Endothelial cell of umbilical vein (primary cell): Measurements from ENCODE around the gene CENPQ. TPM values are rescaled to one million over a fixed set of nuclear protein-coding genes. Genes with fewer than 3 reads are reported as not detected.

Experiments used
- BruUV-seq: library from RNA; stranded (reverse); fragments of 400-500 nt; replicated peaks from 2 replicates; lab custom pipeline; 2021; lab: Mats Ljungman, UMichigan
- CTCF ChIA-PET: fragments of 300-600, 350-600 bp; sonication (Branson Sonifier 250); formaldehyde crosslinking; loops from one replicate; lab custom pipeline; 2021; ENCODE audit warnings: antibody characterized with exemption, inconsistent platforms; lab: Charles Lee
- POLR2A ChIA-PET: fragments of 300-600, 350-600 bp; sonication (Branson Sonifier 250); formaldehyde crosslinking; loops from one replicate; lab custom pipeline; 2021; ENCODE audit warnings: antibody characterized with exemption, inconsistent platforms; lab: Charles Lee
- DNase-seq: peaks from one replicate; pipeline ENCODE4 v3.0.0-alpha.2; 2011; ENCODE audit warnings: low read depth, low spot score
- FAIRE-seq: peaks from 2 replicates; lab custom pipeline; 2011; peaks lifted over from hg19 to GRCh38; lab: Jason Lieb, UNC
- H2AFZ ChIP-seq: 2 replicates; pipeline ENCODE4 v1.6.0; 2012; ENCODE audit warnings: low read depth, low read length, control low read depth, inconsistent platforms
- H3K27ac ChIP-seq: 2 replicates; pipeline ENCODE4 v1.5.1; 2011; ENCODE audit warnings: low read depth, mild to moderate bottlenecking, control low read depth, low read length, moderate library complexity; ENCODE audit not compliant: insufficient read depth
- H3K27me3 ChIP-seq, 2 experiments: 2 replicates each; pipeline versions ENCODE4 v1.6.0 to v1.6.1; 2011; ENCODE audit warnings: low read length in 2 of 2, mixed read lengths in 1 of 2; ENCODE audit not compliant: control insufficient read depth in 2 of 2, insufficient read depth in 2 of 2
- H3K36me3 ChIP-seq, 2 experiments: 2 replicates in 1 of 2; 3 replicates in 1 of 2; pipeline ENCODE4 v1.5.1; 2011; ENCODE audit warnings: low read length in 2 of 2, mild to moderate bottlenecking in 1 of 2, moderate library complexity in 1 of 2; ENCODE audit not compliant: control insufficient read depth in 2 of 2, insufficient read depth in 2 of 2; ENCODE audit errors: extremely low read depth in 1 of 2
- H3K4me1 ChIP-seq: 3 replicates; pipeline ENCODE4 v1.5.1; 2011; ENCODE audit warnings: mild to moderate bottlenecking, low read length; ENCODE audit not compliant: control insufficient read depth, insufficient read depth; ENCODE audit errors: extremely low read depth
- H3K4me2 ChIP-seq: 2 replicates; pipeline ENCODE4 v1.6.1; 2011; ENCODE audit warnings: low read length, control low read depth, mixed read lengths; ENCODE audit not compliant: insufficient read depth
- H3K4me3 ChIP-seq, 3 experiments: fragments of 200-600 bp in 1 of 3; sonication (generic), shearing (Covaris generic) in 1 of 3; replicated peaks in 1 of 3; 2 replicates each; pipeline ENCODE4 v1.5.1; 2011 to 2016; ENCODE audit warnings: control low read depth in 3 of 3, low read length in 3 of 3, mild to moderate bottlenecking in 2 of 3, inconsistent platforms in 1 of 3, low read depth in 1 of 3, moderate library complexity in 1 of 3; ENCODE audit not compliant: insufficient read depth in 1 of 3
- H3K79me2 ChIP-seq: 2 replicates; pipeline ENCODE4 v1.6.0; 2012; ENCODE audit warnings: low read length, inconsistent platforms; ENCODE audit not compliant: control insufficient read depth, insufficient read depth
- H3K9ac ChIP-seq: replicated peaks from 2 replicates; pipeline ENCODE3; 2011; ENCODE audit warnings: low read length, control low read depth; ENCODE audit not compliant: insufficient read depth; ENCODE audit errors: extremely low read depth
- H3K9me1 ChIP-seq: replicated peaks from 3 replicates; pipeline ENCODE4 v1.6.0; 2011; ENCODE audit warnings: mild to moderate bottlenecking, low read length; ENCODE audit not compliant: control insufficient read depth, insufficient read depth; ENCODE audit errors: extremely low read depth
- H3K9me3 ChIP-seq: replicated peaks from 2 replicates; pipeline ENCODE4 v1.5.1; 2012; ENCODE audit warnings: low read length, inconsistent platforms; ENCODE audit not compliant: control insufficient read depth, insufficient read depth
- H4K20me1 ChIP-seq: replicated peaks from 2 replicates; pipeline ENCODE3; 2011; ENCODE audit warnings: mild to moderate bottlenecking, low read length; ENCODE audit not compliant: control insufficient read depth, insufficient read depth; ENCODE audit errors: extremely low read depth
- CTCF ChIP-seq, 2 donors: IDR thresholded peaks; 1 replicate in 1 of 2; 2 replicates in 1 of 2; pipeline ENCODE4 v1.5.1; 2011; ENCODE audit warnings: low read length in 2 of 2, mild to moderate bottlenecking in 2 of 2, moderate library complexity in 2 of 2, control low read depth in 1 of 2, inconsistent platforms in 1 of 2, low read depth in 1 of 2; ENCODE audit not compliant: insufficient read depth in 1 of 2; ENCODE audit errors: extremely low read depth in 1 of 2
- EZH2 ChIP-seq: IDR thresholded peaks from 2 replicates; pipeline ENCODE4 v1.6.1; 2012; ENCODE audit warnings: borderline replicate concordance, low read depth, mild to moderate bottlenecking, moderate library complexity, low read length, inconsistent platforms; ENCODE audit not compliant: severe bottlenecking
- FOS ChIP-seq: IDR thresholded peaks from 2 replicates; pipeline ENCODE4 v1.6.1; 2011; ENCODE audit warnings: mild to moderate bottlenecking, low read length, moderate library complexity, borderline replicate concordance; ENCODE audit not compliant: insufficient read depth
- GATA2 ChIP-seq: IDR thresholded peaks from 2 replicates; pipeline ENCODE4 v1.7.0; 2011; ENCODE audit warnings: low read depth, mild to moderate bottlenecking, moderate library complexity, mixed read lengths, low read length; ENCODE audit not compliant: insufficient read length, insufficient read depth
- JUN ChIP-seq: IDR thresholded peaks from 2 replicates; pipeline ENCODE4 v1.6.1; 2011; ENCODE audit warnings: borderline replicate concordance, low read depth; ENCODE audit not compliant: insufficient read length, insufficient read depth
- MAX ChIP-seq: IDR thresholded peaks from 2 replicates; pipeline ENCODE4 v1.6.1; 2011; ENCODE audit not compliant: insufficient read depth, insufficient read length
- MYC ChIP-seq: IDR thresholded peaks from one replicate; pipeline ENCODE4 v1.6.1; 2011; ENCODE audit warnings: mild to moderate bottlenecking, low read depth, low read length
- POLR2A ChIP-seq: IDR thresholded peaks from 2 replicates; pipeline ENCODE4 v1.6.1; 2012; ENCODE audit warnings: low read depth, mild to moderate bottlenecking, control low read depth, low read length
- POLR2AphosphoS5 ChIP-seq: IDR thresholded peaks from 2 replicates; pipeline ENCODE4 v1.6.1; 2012; ENCODE audit warnings: low read depth, mild to moderate bottlenecking, control low read depth, low read length, moderate library complexity; ENCODE audit not compliant: insufficient read depth
- dilution Hi-C: fragments of 300-500 bp; cut with MboI; formaldehyde crosslinking; loops from one replicate; pipeline ENCODE4 v1.15.0; 2019; ENCODE audit warnings: low sequenced_read_pairs; ENCODE audit not compliant: extremely low pct_ligation_motif_present
- intact Hi-C: fragments of 100-400 bp; cut with micrococcal nuclease; formaldehyde crosslinking; loops from one replicate; pipeline ENCODE4 v1.10.0; 2022
- polyA plus RNA-seq, 4 experiments: library from polyadenylated mRNA; depleted of rRNA in 3 of 4; stranded (reverse) in 3 of 4; unstranded in 1 of 4; fragments of >200 nt; gene quantifications; 2 replicates each; pipeline versions ENCODE4 v1.2.1 to v1.2.3, GENCODE V29; 2011 to 2012; ENCODE audit warnings: missing spikeins in 1 of 4
- total RNA-seq: library from RNA; stranded (reverse); gene quantifications from 2 replicates; pipeline ENCODE4 v1.2.3, GENCODE V29; 2021

The CENPQ gene
- total and polyA plus RNA-seq, 2 donors (not counting 3 experiments of a cell fraction or from before 2014, with no cell fraction given), result 3.3 to 8.0 TPM

- H3K36me3 ChIP-seq, result no peaks in the 10 kb centered on the region
- H3K9me1 ChIP-seq, result no peaks in the 10 kb centered on the region
- ChIA-PET POLR2A (no interaction called here), CTCF (interaction anchor here (1.4 to 3.6 kb wide), 3 partner anchors 14 to 331 kb away, joined by 3 to 22 read pairs (median 5); no protein-coding TSS in a partner anchor)
- H3K9me3 ChIP-seq, result no peaks in the 10 kb centered on the region
- intact Hi-C loops (no loop called here), dilution Hi-C loops (no loop called here)
- BruUV-seq, result no TSS peak
- no peaks in the 10 kb centered on the region for H3K4me1 ChIP-seq
- no peak overlapping the region for H2AFZ ChIP-seq
- H3K27ac ChIP-seq, result no peak overlapping the region
- no peak overlapping the region for H3K4me2 ChIP-seq
- no peak overlapping the region for H3K4me3 ChIP-seq
- H3K27me3 ChIP-seq, result peaks cover 2 to 8% of the 10 kb centered on the region in 2 experiments
- H3K9ac ChIP-seq, result no peak overlapping the region
- TF ChIP-seq JUN, result no peak
- no peak for TF ChIP-seq POLR2A
- TF ChIP-seq POLR2AphosphoS5, result no peak
- TF ChIP-seq CTCF (IDR thresholded peaks at IDR 0.05; ENCODE audit: extremely low read depth in 1 of 2, insufficient read depth in 1 of 2, low read depth in 1 of 2, low read length in 2 of 2), result no peak
- TF ChIP-seq GATA2, result no peak
- TF ChIP-seq MYC, result no peak
- TF ChIP-seq FOS, result no peak
- no peak for TF ChIP-seq EZH2
- no peak for TF ChIP-seq MAX
- no peak for FAIRE-seq
- no peaks in the 10 kb centered on the region for H3K79me2 ChIP-seq
- DNase-seq, result no peak
- H4K20me1 ChIP-seq, result no peaks in the 10 kb centered on the region
Measured at GRCh38 chr6:49517919-49518318, 54.7 kb downstream of the CENPQ start.
